Loucy (cell line): ENCODE results near the gene CETP.

Source experiments
- H2AFZ ChIP-seq: fragments of 200-600 bp; sonication (generic); 2 replicates; pipeline ENCODE4 v1.6.0; 2016; ENCODE audit warnings: antibody characterized with exemption, mild to moderate bottlenecking, low read length, moderate library complexity
- H3F3A ChIP-seq: fragments of 200-600 bp; 2 replicates; pipeline ENCODE4 v1.6.0; 2016; ENCODE audit warnings: antibody characterized with exemption, low read depth, mild to moderate bottlenecking
- H3K27me3 ChIP-seq: fragments of 200-600 bp; sonication (generic); 2 replicates; pipeline ENCODE4 v1.6.1; 2014; ENCODE audit warnings: low read length, mild to moderate bottlenecking; ENCODE audit not compliant: insufficient read depth, poor library complexity, severe bottlenecking
- H3K36me3 ChIP-seq: fragments of 200-600 bp; sonication (generic); 2 replicates; pipeline ENCODE4 v1.6.1; 2016; ENCODE audit warnings: low read length; ENCODE audit not compliant: insufficient read depth
- H3K4me1 ChIP-seq: fragments of 200-600 bp; sonication (generic); 2 replicates; pipeline ENCODE4 v1.5.1; 2014; ENCODE audit warnings: low read length, mild to moderate bottlenecking; ENCODE audit not compliant: insufficient read depth, poor library complexity, severe bottlenecking
- H3K4me2 ChIP-seq: fragments of 200-600 bp; sonication (generic); 2 replicates; pipeline ENCODE4 v1.6.0; 2014; ENCODE audit warnings: antibody characterized with exemption, low read length, low read depth, mild to moderate bottlenecking; ENCODE audit not compliant: poor library complexity, severe bottlenecking
- H3K4me3 ChIP-seq: fragments of 200-600 bp; sonication (generic); 2 replicates; pipeline ENCODE4 v1.5.1; 2014; ENCODE audit warnings: low read length, mild to moderate bottlenecking, mixed read lengths; ENCODE audit not compliant: poor library complexity, severe bottlenecking
- H3K79me2 ChIP-seq: fragments of 200-600 bp; sonication (generic); 2 replicates; pipeline ENCODE4 v1.6.1; 2014; ENCODE audit warnings: low read length; ENCODE audit not compliant: insufficient read depth
- H3K9ac ChIP-seq: fragments of 200-600 bp; sonication (generic); 2 replicates; pipeline ENCODE4 v1.6.0; 2014; ENCODE audit warnings: mild to moderate bottlenecking, low read depth, low read length, moderate library complexity; ENCODE audit not compliant: poor library complexity, severe bottlenecking
- H3K9me2 ChIP-seq: fragments of 200-600 bp; sonication (generic); replicated peaks from 2 replicates; pipeline ENCODE4 v1.6.1; 2016; ENCODE audit warnings: low read depth, low read length, mixed read lengths
- H3K9me3 ChIP-seq: fragments of 200-600 bp; sonication (generic); 2 replicates; pipeline ENCODE4 v1.6.1; 2014; ENCODE audit warnings: mild to moderate bottlenecking, antibody characterized with exemption, low read length, low read depth; ENCODE audit not compliant: insufficient read depth
- H4K20me1 ChIP-seq: fragments of 200-600 bp; sonication (generic); 2 replicates; pipeline ENCODE4 v1.6.0; 2014; ENCODE audit warnings: antibody characterized with exemption, low read length, mild to moderate bottlenecking; ENCODE audit not compliant: insufficient read depth, poor library complexity, severe bottlenecking
- EZH2phosphoT487 ChIP-seq: fragments of 200-600 bp; IDR thresholded peaks from 2 replicates; pipeline ENCODE4 v1.6.1; 2018; ENCODE audit warnings: antibody characterized with exemption, mild to moderate bottlenecking, moderate library complexity, borderline replicate concordance
- TF ChIP-seq, protein P1 (sequence below): fragments of 200-600 bp; sonication (generic); conservative IDR thresholded peaks from 2 replicates; pipeline ENCODE4 v1.5.1; 2014; ENCODE audit warnings: mild to moderate bottlenecking, antibody characterized with exemption, low read length

CETP gene

DNA sequence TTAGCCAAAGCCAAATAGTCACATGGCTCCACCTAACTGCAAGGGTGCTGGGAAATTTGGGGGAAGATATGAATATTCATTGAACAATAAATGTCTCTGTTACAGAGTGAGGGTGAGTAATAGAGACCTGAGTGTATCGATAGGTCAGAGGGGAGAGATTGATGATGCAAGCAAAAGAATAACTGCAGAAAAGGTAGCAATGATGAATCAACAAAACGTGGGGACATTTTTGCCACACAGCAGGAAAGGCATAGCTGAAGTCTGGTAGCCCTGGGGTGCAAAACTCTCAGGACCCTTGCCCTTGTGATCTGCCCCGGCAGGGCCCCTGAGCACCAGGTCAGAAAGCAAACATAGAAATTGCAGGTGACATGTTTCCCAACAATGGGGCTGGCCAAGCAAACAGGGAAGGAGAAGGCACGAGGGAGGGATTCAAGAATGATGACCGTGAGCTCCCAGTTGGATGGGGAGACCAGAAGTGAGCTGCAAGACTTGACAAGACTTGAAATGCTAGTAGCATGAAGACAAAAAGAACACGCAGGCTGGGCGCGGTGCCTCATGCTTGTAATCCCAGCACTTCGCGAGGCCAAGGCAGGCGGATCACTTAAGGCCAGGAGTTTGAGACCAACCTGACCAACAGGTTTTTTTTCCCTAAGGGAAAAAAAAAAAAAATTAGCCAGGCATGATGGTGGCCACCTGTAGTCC is 42.5 kb upstream of the CETP start:
- Histone ChIP-seq H3K79me2 (no peaks in the 10 kb centered on the region), H4K20me1 (no peaks in the 10 kb centered on the region), H3K9me3 (no peaks in the 10 kb centered on the region), H2AFZ (no peak overlapping the region), H3K9me2 (no peaks in the 10 kb centered on the region), H3K36me3 (no peaks in the 10 kb centered on the region), H3F3A (no peaks in the 10 kb centered on the region), H3K4me2 (no peak overlapping the region), H3K9ac (no peak overlapping the region), H3K4me3 (no peak overlapping the region), H3K4me1 (no peaks in the 10 kb centered on the region), H3K27me3 (no peaks in the 10 kb centered on the region)
- TF ChIP-seq EZH2phosphoT487, result no peak
- TF ChIP-seq, protein P1, sequence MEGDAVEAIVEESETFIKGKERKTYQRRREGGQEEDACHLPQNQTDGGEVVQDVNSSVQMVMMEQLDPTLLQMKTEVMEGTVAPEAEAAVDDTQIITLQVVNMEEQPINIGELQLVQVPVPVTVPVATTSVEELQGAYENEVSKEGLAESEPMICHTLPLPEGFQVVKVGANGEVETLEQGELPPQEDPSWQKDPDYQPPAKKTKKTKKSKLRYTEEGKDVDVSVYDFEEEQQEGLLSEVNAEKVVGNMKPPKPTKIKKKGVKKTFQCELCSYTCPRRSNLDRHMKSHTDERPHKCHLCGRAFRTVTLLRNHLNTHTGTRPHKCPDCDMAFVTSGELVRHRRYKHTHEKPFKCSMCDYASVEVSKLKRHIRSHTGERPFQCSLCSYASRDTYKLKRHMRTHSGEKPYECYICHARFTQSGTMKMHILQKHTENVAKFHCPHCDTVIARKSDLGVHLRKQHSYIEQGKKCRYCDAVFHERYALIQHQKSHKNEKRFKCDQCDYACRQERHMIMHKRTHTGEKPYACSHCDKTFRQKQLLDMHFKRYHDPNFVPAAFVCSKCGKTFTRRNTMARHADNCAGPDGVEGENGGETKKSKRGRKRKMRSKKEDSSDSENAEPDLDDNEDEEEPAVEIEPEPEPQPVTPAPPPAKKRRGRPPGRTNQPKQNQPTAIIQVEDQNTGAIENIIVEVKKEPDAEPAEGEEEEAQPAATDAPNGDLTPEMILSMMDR, result no peak

DNA sequence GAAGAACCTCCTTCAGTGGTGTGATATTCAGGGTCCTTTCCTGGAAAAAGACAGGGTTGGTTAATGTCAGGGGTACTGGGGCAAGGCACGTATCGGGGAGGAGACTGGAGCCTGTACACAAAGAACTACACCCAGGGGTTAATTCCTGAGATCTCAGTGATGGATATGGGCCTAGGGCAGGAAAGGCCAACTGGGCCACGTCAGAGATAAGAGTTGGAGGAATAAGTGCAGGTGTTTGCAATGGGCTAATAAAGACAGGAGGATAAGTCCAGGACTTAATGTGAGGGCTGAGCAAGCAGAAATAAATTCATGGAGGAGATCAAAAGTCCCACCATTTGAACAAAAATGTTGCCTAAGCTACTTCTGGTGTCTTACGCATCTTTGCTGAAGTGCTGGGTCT is 40.2 kb upstream of the CETP start:
- H3K4me3 ChIP-seq, result no peak overlapping the region
- no peak overlapping the region for H3K9ac ChIP-seq
- TF ChIP-seq EZH2phosphoT487, result no peak
- TF ChIP-seq, protein P1, result no peak
- no peaks in the 10 kb centered on the region for H4K20me1 ChIP-seq
- no peaks in the 10 kb centered on the region for H3K36me3 ChIP-seq
- H3K4me1 ChIP-seq, result no peaks in the 10 kb centered on the region
- H3K4me2 ChIP-seq, result no peak overlapping the region
- H3K27me3 ChIP-seq, result no peaks in the 10 kb centered on the region
- no peaks in the 10 kb centered on the region for H3F3A ChIP-seq
- H3K9me3 ChIP-seq, result no peaks in the 10 kb centered on the region
- no peaks in the 10 kb centered on the region for H3K9me2 ChIP-seq
- H3K79me2 ChIP-seq, result no peaks in the 10 kb centered on the region
- no peak overlapping the region for H2AFZ ChIP-seq

DNA sequence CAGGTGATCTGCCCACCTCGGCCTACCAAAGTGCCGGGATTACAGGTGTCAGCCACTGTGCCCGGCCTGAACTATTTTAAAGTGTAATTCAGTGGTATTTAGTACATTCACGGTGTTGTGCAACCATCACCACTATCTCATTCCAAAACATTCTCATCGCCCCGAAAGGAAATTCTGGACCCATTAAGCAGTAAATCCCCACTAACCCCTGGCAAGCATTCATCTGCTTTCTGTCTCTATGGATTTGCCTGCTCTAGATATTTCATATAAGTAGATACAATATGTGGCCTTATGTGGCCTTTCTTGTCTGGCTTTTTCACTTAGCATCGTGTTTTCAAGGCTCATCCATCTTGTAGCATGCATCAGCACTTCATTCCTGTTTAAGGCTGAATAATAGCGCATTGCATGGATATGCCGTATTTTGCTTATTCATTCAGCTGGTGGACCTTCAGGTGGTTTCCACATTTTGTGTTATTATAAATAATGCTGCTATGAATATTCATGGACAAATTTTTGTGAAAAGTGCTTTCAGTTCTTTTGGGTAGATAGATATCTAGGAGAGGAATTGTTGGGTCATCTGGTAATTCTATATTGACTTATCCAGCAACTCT is 38.2 kb upstream of the CETP start:
- no peaks in the 10 kb centered on the region for H3K9me2 ChIP-seq

More for the DNA sequence above, 38.2 kb upstream of the CETP start:
- H3K9ac ChIP-seq, result no peak overlapping the region
- H3K9me3 ChIP-seq, result no peaks in the 10 kb centered on the region
- TF ChIP-seq EZH2phosphoT487, result no peak
- TF ChIP-seq, protein P1, result no peak
- no peak overlapping the region for H3K4me3 ChIP-seq
- no peaks in the 10 kb centered on the region for H3K4me1 ChIP-seq
- no peaks in the 10 kb centered on the region for H3K36me3 ChIP-seq
- H3F3A ChIP-seq, result no peaks in the 10 kb centered on the region
- no peaks in the 10 kb centered on the region for H4K20me1 ChIP-seq
- H3K79me2 ChIP-seq, result no peaks in the 10 kb centered on the region
- H2AFZ ChIP-seq, result no peak overlapping the region
- no peaks in the 10 kb centered on the region for H3K27me3 ChIP-seq
- no peak overlapping the region for H3K4me2 ChIP-seq
